DND-41 (cell line): ENCODE measurements around the gene PRR5.

Source experiments
- ATAC-seq: fragments of 200-7000 bp; cut with Tn5 transposase; 3 replicates; pipeline ENCODE4 v1.9.1; 2021; ENCODE audit warnings: low read depth; ENCODE audit not compliant: insufficient read depth
- DNase-seq: peaks from one replicate; pipeline ENCODE4 v3.0.0-alpha.2; 2020
- H2AFZ ChIP-seq: 2 replicates; pipeline ENCODE4 v1.6.0; 2012; ENCODE audit warnings: low read depth, low read length
- H3K27ac ChIP-seq: 2 replicates; pipeline ENCODE4 v1.5.1; 2012; ENCODE audit warnings: low read length, inconsistent platforms
- H3K27me3 ChIP-seq: fragments of 200-600 bp; sonication (generic); 2 replicates; pipeline ENCODE4 v1.6.0; 2012; ENCODE audit warnings: low read length, mild to moderate bottlenecking, inconsistent platforms; ENCODE audit not compliant: insufficient read depth, poor library complexity
- H3K36me3 ChIP-seq: 2 replicates; pipeline ENCODE4 v1.5.1; 2012; ENCODE audit warnings: low read length, inconsistent platforms; ENCODE audit not compliant: insufficient read depth
- H3K4me1 ChIP-seq: 2 replicates; pipeline ENCODE4 v1.5.1; 2012; ENCODE audit warnings: mild to moderate bottlenecking, low read length; ENCODE audit not compliant: insufficient read depth
- H3K4me2 ChIP-seq: 2 replicates; pipeline ENCODE4 v1.6.0; 2012; ENCODE audit warnings: mild to moderate bottlenecking, moderate library complexity, low read length, inconsistent platforms; ENCODE audit not compliant: insufficient read depth
- H3K4me3 ChIP-seq, 2 experiments: fragments of 200-600 bp in 1 of 2; shearing (Covaris generic) in 1 of 2; 2 replicates each; pipeline ENCODE4 v1.5.1; 2012 to 2016; ENCODE audit warnings: inconsistent platforms in 2 of 2, low read length in 2 of 2, mild to moderate bottlenecking in 2 of 2, low read depth in 1 of 2, moderate library complexity in 1 of 2
- H3K79me2 ChIP-seq: 2 replicates; pipeline ENCODE4 v1.6.0; 2012; ENCODE audit warnings: low read length, inconsistent platforms; ENCODE audit not compliant: insufficient read depth
- H3K9ac ChIP-seq: 2 replicates; pipeline ENCODE4 v1.6.0; 2012; ENCODE audit warnings: low read depth, mild to moderate bottlenecking, inconsistent platforms, low read length, moderate library complexity
- H3K9me3 ChIP-seq: 2 replicates; pipeline ENCODE4 v1.5.1; 2012; ENCODE audit warnings: low read length, moderate library complexity, mild to moderate bottlenecking, inconsistent platforms; ENCODE audit not compliant: insufficient read depth, severe bottlenecking
- H4K20me1 ChIP-seq: 2 replicates; pipeline ENCODE4 v1.6.0; 2012; ENCODE audit warnings: low read length; ENCODE audit not compliant: insufficient read depth
- CTCF ChIP-seq: IDR thresholded peaks from 2 replicates; pipeline ENCODE4 v1.5.1; 2012; ENCODE audit warnings: borderline replicate concordance, low read length, moderate library complexity, mild to moderate bottlenecking; ENCODE audit not compliant: poor library complexity, severe bottlenecking; ENCODE audit errors: extremely low read depth
- EZH2 ChIP-seq: IDR thresholded peaks from 3 replicates; pipeline ENCODE4 v1.6.1; 2012; ENCODE audit warnings: borderline replicate concordance, low read depth, mild to moderate bottlenecking, moderate library complexity, low read length, inconsistent platforms; ENCODE audit not compliant: severe bottlenecking

PRR5 gene

GRCh38 chr22:44783581-44783980 is 81.6 kb downstream of the PRR5 start:
- H3K79me2 ChIP-seq, result no peaks in the 10 kb centered on the region
- no peaks in the 10 kb centered on the region for H3K9me3 ChIP-seq
- TF ChIP-seq CTCF (no peak), EZH2 (no peak)
- H2AFZ ChIP-seq, result no peak overlapping the region
- H3K36me3 ChIP-seq, result no peaks in the 10 kb centered on the region
- no peaks in the 10 kb centered on the region for H4K20me1 ChIP-seq
- DNase-seq (no peak), ATAC-seq (no peak)
- H3K27me3 ChIP-seq, result no peaks in the 10 kb centered on the region
- H3K4me3 ChIP-seq, result no peak overlapping the region
- H3K4me1 ChIP-seq, result no peaks in the 10 kb centered on the region
- no peak overlapping the region for H3K27ac ChIP-seq
- no peak overlapping the region for H3K9ac ChIP-seq
- H3K4me2 ChIP-seq, result no peak overlapping the region

GRCh38 chr22:44786136-44786535 is 84.1 kb downstream of the PRR5 start:
- Histone ChIP-seq H3K4me1 (no peaks in the 10 kb centered on the region), H3K4me2 (no peak overlapping the region), H4K20me1 (no peaks in the 10 kb centered on the region), H3K27ac (no peak overlapping the region), H3K9ac (no peak overlapping the region), H3K79me2 (no peaks in the 10 kb centered on the region), H3K36me3 (no peaks in the 10 kb centered on the region), H3K9me3 (no peaks in the 10 kb centered on the region), H3K4me3 (no peak overlapping the region), H3K27me3 (no peaks in the 10 kb centered on the region), H2AFZ (no peak overlapping the region)
- TF ChIP-seq CTCF (no peak), EZH2 (no peak)
- ATAC-seq (no peak), DNase-seq (no peak)

GRCh38 chr22:44786610-44787009 is 84.6 kb downstream of the PRR5 start:
- H3K27me3 ChIP-seq, result no peaks in the 10 kb centered on the region
- no peak overlapping the region for H3K27ac ChIP-seq
- H3K4me3 ChIP-seq, result no peak overlapping the region
- no peaks in the 10 kb centered on the region for H3K9me3 ChIP-seq
- no peak for TF ChIP-seq EZH2
- TF ChIP-seq CTCF, result no peak
- ATAC-seq (no peak), DNase-seq (no peak)
- no peaks in the 10 kb centered on the region for H4K20me1 ChIP-seq
- H3K9ac ChIP-seq, result no peak overlapping the region
- H2AFZ ChIP-seq, result no peak overlapping the region
- H3K79me2 ChIP-seq, result no peaks in the 10 kb centered on the region
- H3K4me1 ChIP-seq, result no peaks in the 10 kb centered on the region
- no peak overlapping the region for H3K4me2 ChIP-seq
- H3K36me3 ChIP-seq, result no peaks in the 10 kb centered on the region
